BJ (cell line): ENCODE data around the gene BMP10. TPM values are rescaled to one million over a fixed set of nuclear protein-coding genes. Genes with fewer than 3 reads are reported as not detected.

Source experiments
- CTCF ChIA-PET: fragments of 350-600 bp; formaldehyde crosslinking; extraction: SDS; loops from one replicate; lab custom pipeline; 2021; ENCODE audit warnings: antibody characterized with exemption, inconsistent platforms; lab: Yijun Ruan, JAX
- POLR2A ChIA-PET: fragments of 300-600 bp; sonication (Branson Sonifier 250); formaldehyde crosslinking; extraction: SDS; loops from one replicate; lab custom pipeline; 2021; ENCODE audit warnings: antibody characterized with exemption; lab: Charles Lee
- DNase-seq: peaks from one replicate; pipeline ENCODE4 v3.0.0-alpha.2; 2011; ENCODE audit warnings: low read depth
- H3K27me3 ChIP-seq: 2 replicates; pipeline ENCODE4 v1.6.0; 2011; ENCODE audit warnings: low read length; ENCODE audit not compliant: control insufficient read depth, insufficient read depth
- H3K36me3 ChIP-seq: 2 replicates; pipeline ENCODE4 v1.5.1; 2011; ENCODE audit warnings: low read length; ENCODE audit not compliant: control insufficient read depth, insufficient read depth
- H3K4me3 ChIP-seq: 2 replicates; pipeline ENCODE4 v1.5.1; 2011; ENCODE audit warnings: low read depth, mild to moderate bottlenecking, control low read depth, low read length
- CTCF ChIP-seq: IDR thresholded peaks from 2 replicates; pipeline ENCODE4 v1.5.1; 2011; ENCODE audit warnings: low read depth, mild to moderate bottlenecking, control low read depth, inconsistent platforms, low read length, moderate library complexity; ENCODE audit not compliant: insufficient read depth
- polyA plus RNA-seq: library from polyadenylated mRNA; depleted of rRNA; stranded (reverse); fragments of >200 nt; gene quantifications from 2 replicates; pipeline ENCODE4 v1.2.3, GENCODE V29; 2011; rRNA removed

Gene BMP10
- polyA plus RNA-seq, 1 experiment, result not detected

GRCh38 chr2:68817306-68817705 is 53.9 kb downstream of the BMP10 start:
- Histone ChIP-seq H3K4me3 (no peak overlapping the region), H3K27me3 (0 out of 2 replicates have a peak, but pooled peaks cover 2% of the 10 kb centered on the region), H3K36me3 (no peaks in the 10 kb centered on the region)
- ChIA-PET CTCF (interaction anchor here (0.7 kb wide), 1 partner anchor 92 kb away, joined by 3 read pairs; no protein-coding TSS in a partner anchor), POLR2A (no interaction called here)
- no peak for DNase-seq
- no peak for TF ChIP-seq CTCF

Other genes with a start within 250 kb of the BMP10 start
- not detected in 2 replicates for gene PROKR1, start 227.8 kb downstream of the BMP10 start, polyA plus RNA-seq
- 0.06 TPM in 1 of 2 replicates, not detected in the other for gene ARHGAP25, start 136.6 kb downstream of the BMP10 start, polyA plus RNA-seq
- not detected in 2 replicates for gene GKN2, start 81.5 kb upstream of the BMP10 start, polyA plus RNA-seq
- gene GKN1, start 103.2 kb upstream of the BMP10 start, polyA plus RNA-seq, result not detected in 2 replicates
- gene ANTXR1, start 141.8 kb upstream of the BMP10 start, polyA plus RNA-seq, result 78.6 and 87.1 TPM in 2 replicates